ENCODE data around the gene HTRA2.

- no peak for TF ChIP-seq EZH2 (IDR thresholded peaks at IDR 0.05; ENCODE audit: borderline replicate concordance, low read depth, low read length)
- no peak for TF ChIP-seq CBFA2T3 (IDR thresholded peaks at IDR 0.05)
- TF ChIP-seq GABPA (tag; conservative IDR thresholded peaks at IDR 0.05; ENCODE audit: low read depth), result no peak
- TF ChIP-seq CTCF (IDR thresholded peaks at IDR 0.05 in 2 of 3, conservative IDR thresholded peaks at IDR 0.05 in 1 of 3; ENCODE audit: insufficient read depth in 2 of 3, low read depth in 1 of 3, low read length in 3 of 3), result no peak
- no peak for TF ChIP-seq TCF7L2 (IDR thresholded peaks at IDR 0.05; ENCODE audit: low read depth, low read length)
- no peak for TF ChIP-seq POLR2A (conservative IDR thresholded peaks at IDR 0.05)
- TF ChIP-seq THAP7 (CRISPR knock-in tag; IDR thresholded peaks at IDR 0.05), result no peak
- no peak for TF ChIP-seq SIN3B (IDR thresholded peaks at IDR 0.05; ENCODE audit: low read depth)
- no peak for TF ChIP-seq ZFX (CRISPR knock-in tag; IDR thresholded peaks at IDR 0.05)
- no peak for TF ChIP-seq MAZ (CRISPR knock-in tag; conservative IDR thresholded peaks at IDR 0.05 in 1 of 2, IDR thresholded peaks at IDR 0.05 in 1 of 2)
- TF ChIP-seq NFYB (IDR thresholded peaks at IDR 0.05; ENCODE audit: extremely low read depth, insufficient read length), result no peak
- TF ChIP-seq EP300 (IDR thresholded peaks at IDR 0.05; ENCODE audit: low read length), result no peak
- TF ChIP-seq ZNF75A (CRISPR knock-in tag; IDR thresholded peaks at IDR 0.05), result no peak
These were observed 22.5 kb downstream of the HTRA2 start for GRCh38 chr2:74551942-74552913.

Measured in K562 (cell line).